ENCODE results near the gene SLC4A7. TPM values are rescaled to one million over a fixed set of nuclear protein-coding genes. Genes with fewer than 3 reads are reported as not detected.
A peak's percentile ranks its signal among the peaks of the same experiment; 100 is the strongest.

The SLC4A7 gene
- total RNA-seq, 4 donors from 2014 or later, result 7.5 to 19.8 (median 12.8) TPM

- no peak for TF ChIP-seq POLR2A (IDR thresholded peaks at IDR 0.05)
- TF ChIP-seq, protein P1, sequence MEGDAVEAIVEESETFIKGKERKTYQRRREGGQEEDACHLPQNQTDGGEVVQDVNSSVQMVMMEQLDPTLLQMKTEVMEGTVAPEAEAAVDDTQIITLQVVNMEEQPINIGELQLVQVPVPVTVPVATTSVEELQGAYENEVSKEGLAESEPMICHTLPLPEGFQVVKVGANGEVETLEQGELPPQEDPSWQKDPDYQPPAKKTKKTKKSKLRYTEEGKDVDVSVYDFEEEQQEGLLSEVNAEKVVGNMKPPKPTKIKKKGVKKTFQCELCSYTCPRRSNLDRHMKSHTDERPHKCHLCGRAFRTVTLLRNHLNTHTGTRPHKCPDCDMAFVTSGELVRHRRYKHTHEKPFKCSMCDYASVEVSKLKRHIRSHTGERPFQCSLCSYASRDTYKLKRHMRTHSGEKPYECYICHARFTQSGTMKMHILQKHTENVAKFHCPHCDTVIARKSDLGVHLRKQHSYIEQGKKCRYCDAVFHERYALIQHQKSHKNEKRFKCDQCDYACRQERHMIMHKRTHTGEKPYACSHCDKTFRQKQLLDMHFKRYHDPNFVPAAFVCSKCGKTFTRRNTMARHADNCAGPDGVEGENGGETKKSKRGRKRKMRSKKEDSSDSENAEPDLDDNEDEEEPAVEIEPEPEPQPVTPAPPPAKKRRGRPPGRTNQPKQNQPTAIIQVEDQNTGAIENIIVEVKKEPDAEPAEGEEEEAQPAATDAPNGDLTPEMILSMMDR (IDR thresholded peaks at IDR 0.05 in 4 of 5, conservative IDR thresholded peaks at IDR 0.05 in 1 of 5), result no peak
- no peaks in the 10 kb centered on the region for H3K9me3 ChIP-seq
- in situ Hi-C loops (cut with MboI; ENCODE audit: low sequenced_read_pairs in 4 of 4), result no loop called here
These were observed 158.8 kb downstream of the SLC4A7 start for GRCh38 chr3:27325419-27325818.

GRCh38 chr3:27324686-27325085, 159.5 kb downstream of the SLC4A7 start:
- ATAC-seq, result no peak
- H3K4me1 ChIP-seq, result peaks cover 33 to 38% of the 10 kb centered on the region in 2 donors
- in situ Hi-C loops (cut with MboI; ENCODE audit: low sequenced_read_pairs in 4 of 4), result loop anchor here in 2 of 4 donors (25.0 kb wide), 2 partner anchors 138 to 363 kb away; no protein-coding TSS in a partner anchor

More at GRCh38 chr3:27325419-27325818, 158.8 kb downstream of the SLC4A7 start:
- no peak overlapping the region for H3K4me3 ChIP-seq
- H3K4me1 ChIP-seq, result peaks cover 30 to 32% of the 10 kb centered on the region in 2 donors
- no peaks in the 10 kb centered on the region for H3K27me3 ChIP-seq
- no peak for ATAC-seq
- no peak for DNase-seq
- intact Hi-C loops (cut with DNase I; ENCODE audit: low total_unique reads), result no loop called here
- H3K27ac ChIP-seq, result peak overlapping the region; percentile 82 to 85 (median 84)
- H3K36me3 ChIP-seq, result no peaks in the 10 kb centered on the region

GRCh38 chr3:27323087-27323570, 161.1 kb downstream of the SLC4A7 start:
- no peak for ATAC-seq
- TF ChIP-seq, protein P1 (IDR thresholded peaks at IDR 0.05 in 4 of 5, conservative IDR thresholded peaks at IDR 0.05 in 1 of 5), result no peak
- no peak for TF ChIP-seq POLR2A (IDR thresholded peaks at IDR 0.05)
- no peak overlapping the region for H3K27ac ChIP-seq
- no peaks in the 10 kb centered on the region for H3K27me3 ChIP-seq
- H3K4me3 ChIP-seq, result no peak overlapping the region
- H3K36me3 ChIP-seq, result no peaks in the 10 kb centered on the region
- DNase-seq, result no peak
- H3K4me1 ChIP-seq, result peaks cover 35 to 45% of the 10 kb centered on the region in 2 donors
- intact Hi-C loops (cut with DNase I; ENCODE audit: low total_unique reads), result loop anchor here (5.0 kb wide), 1 partner anchor 159 kb away; the partner anchor contains the start of gene SLC4A7
- in situ Hi-C loops (cut with MboI; ENCODE audit: low sequenced_read_pairs in 4 of 4), result loop anchor here in 2 of 4 donors (25.0 kb wide), 2 partner anchors 139 to 364 kb away; no protein-coding TSS in a partner anchor
- no peaks in the 10 kb centered on the region for H3K9me3 ChIP-seq

More at GRCh38 chr3:27324686-27325085, 159.5 kb downstream of the SLC4A7 start:
- TF ChIP-seq, protein P1 (IDR thresholded peaks at IDR 0.05 in 4 of 5, conservative IDR thresholded peaks at IDR 0.05 in 1 of 5), result no peak
- TF ChIP-seq POLR2A (IDR thresholded peaks at IDR 0.05), result no peak
- Histone ChIP-seq H3K4me3 (no peak overlapping the region), H3K27ac (peak overlapping the region; percentile 82 to 85 (median 84)), H3K27me3 (no peaks in the 10 kb centered on the region), H3K9me3 (no peaks in the 10 kb centered on the region), H3K36me3 (no peaks in the 10 kb centered on the region)
- DNase-seq, result no peak
- intact Hi-C loops (cut with DNase I; ENCODE audit: low total_unique reads), result loop anchor here (5.0 kb wide), 1 partner anchor 158 kb away; the partner anchor contains the start of gene SLC4A7

Other genes starting within 250 kb of the SLC4A7 start
- 10 to 100 TPM in 1 of 4 donors, 1 to 10 TPM in 3; 3.6 to 12.8 (median 7.5) TPM for gene NEK10, start 115.0 kb downstream of the SLC4A7 start, total RNA-seq
- not detected for gene EOMES, start 237.9 kb upstream of the SLC4A7 start, total RNA-seq

All from gastrocnemius medialis (tissue), 4 donors.